Measurements from ENCODE around the gene FAR1.

DNA sequence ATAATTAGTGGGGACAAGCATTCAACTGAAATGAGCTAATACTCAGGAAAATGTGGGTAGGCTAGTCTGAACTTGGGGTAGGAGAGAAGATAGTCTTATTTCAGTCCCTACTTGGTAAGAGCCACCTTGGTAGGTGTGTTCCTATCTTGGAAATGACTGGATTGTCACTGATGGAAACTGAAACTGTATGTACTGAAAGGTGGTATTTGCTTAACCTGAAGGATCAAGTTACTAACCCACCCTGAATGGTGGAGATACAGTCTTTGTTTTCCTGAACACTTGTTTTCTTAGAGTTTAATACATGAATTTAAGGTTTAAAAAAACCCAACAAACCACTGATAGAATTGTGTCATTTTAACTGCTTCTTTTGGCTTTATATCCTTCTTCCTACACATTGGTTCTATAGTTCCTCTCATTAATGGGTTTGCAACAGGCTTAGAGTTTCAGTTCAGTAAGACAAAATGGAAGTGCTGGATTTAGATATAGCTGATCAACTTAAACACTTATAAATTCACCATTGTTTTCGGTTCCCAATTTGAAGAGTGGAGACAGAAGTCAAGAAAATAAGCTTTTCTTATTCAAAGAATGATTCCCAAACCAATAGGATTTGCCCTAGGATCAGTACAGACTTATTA is 4.2 kb downstream of the FAR1 start:
- TF ChIP-seq POLR2A (IDR thresholded peaks at IDR 0.05) (no peak), POLR2AphosphoS5 (IDR thresholded peaks at IDR 0.05) (no peak)
- TF ChIP-seq, protein P1, sequence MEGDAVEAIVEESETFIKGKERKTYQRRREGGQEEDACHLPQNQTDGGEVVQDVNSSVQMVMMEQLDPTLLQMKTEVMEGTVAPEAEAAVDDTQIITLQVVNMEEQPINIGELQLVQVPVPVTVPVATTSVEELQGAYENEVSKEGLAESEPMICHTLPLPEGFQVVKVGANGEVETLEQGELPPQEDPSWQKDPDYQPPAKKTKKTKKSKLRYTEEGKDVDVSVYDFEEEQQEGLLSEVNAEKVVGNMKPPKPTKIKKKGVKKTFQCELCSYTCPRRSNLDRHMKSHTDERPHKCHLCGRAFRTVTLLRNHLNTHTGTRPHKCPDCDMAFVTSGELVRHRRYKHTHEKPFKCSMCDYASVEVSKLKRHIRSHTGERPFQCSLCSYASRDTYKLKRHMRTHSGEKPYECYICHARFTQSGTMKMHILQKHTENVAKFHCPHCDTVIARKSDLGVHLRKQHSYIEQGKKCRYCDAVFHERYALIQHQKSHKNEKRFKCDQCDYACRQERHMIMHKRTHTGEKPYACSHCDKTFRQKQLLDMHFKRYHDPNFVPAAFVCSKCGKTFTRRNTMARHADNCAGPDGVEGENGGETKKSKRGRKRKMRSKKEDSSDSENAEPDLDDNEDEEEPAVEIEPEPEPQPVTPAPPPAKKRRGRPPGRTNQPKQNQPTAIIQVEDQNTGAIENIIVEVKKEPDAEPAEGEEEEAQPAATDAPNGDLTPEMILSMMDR (IDR thresholded peaks at IDR 0.05) = no peak

Data from gastroesophageal sphincter (tissue), 3 donors.